H9 (cell line): ENCODE results near the gene DUSP1. TPM values are rescaled to one million over a fixed set of nuclear protein-coding genes. Genes with fewer than 3 reads are reported as not detected.

Experiments used
- DNase-seq: peaks from one replicate; pipeline ENCODE4 v3.0.0-alpha.2; 2017
- H2AFZ ChIP-seq: one replicate; pipeline ENCODE4 v1.6.1; 2013; ENCODE audit warnings: mild to moderate bottlenecking, low read length, control low read depth, moderate library complexity
- H2AK5ac ChIP-seq: 2 replicates; pipeline ENCODE4 v1.6.1; 2013; ENCODE audit warnings: low read length, control low read depth, mixed read lengths; ENCODE audit not compliant: insufficient read length
- H2BK120ac ChIP-seq: one replicate; pipeline ENCODE4 v1.6.1; 2013; ENCODE audit warnings: low read depth, mild to moderate bottlenecking, low read length, control low read depth, inconsistent platforms; ENCODE audit not compliant: poor library complexity, severe bottlenecking
- H2BK12ac ChIP-seq: 2 replicates; pipeline ENCODE4 v1.6.1; 2013; ENCODE audit warnings: low read length, control low read depth, mixed read lengths, low read depth; ENCODE audit not compliant: insufficient read length
- H2BK15ac ChIP-seq: 2 replicates; pipeline ENCODE4 v1.6.1; 2013; ENCODE audit warnings: low read depth, low read length, control low read depth
- H2BK20ac ChIP-seq: one replicate; pipeline ENCODE4 v1.6.1; 2013; ENCODE audit warnings: low read depth, mild to moderate bottlenecking, low read length, control low read depth, inconsistent platforms; ENCODE audit not compliant: poor library complexity, severe bottlenecking
- H2BK5ac ChIP-seq: 2 replicates; pipeline ENCODE4 v1.6.1; 2013; ENCODE audit warnings: low read length, control low read depth, mixed read lengths; ENCODE audit not compliant: insufficient read length
- H3K14ac ChIP-seq: 2 replicates; pipeline ENCODE4 v1.6.1; 2013; ENCODE audit warnings: low read length, control low read depth; ENCODE audit not compliant: insufficient read depth
- H3K18ac ChIP-seq: 2 replicates; pipeline ENCODE4 v1.6.1; 2013; ENCODE audit warnings: low read depth, mild to moderate bottlenecking, mixed read lengths, low read length, control low read depth; ENCODE audit not compliant: insufficient read length
- H3K23ac ChIP-seq: 2 replicates; pipeline ENCODE4 v1.6.1; 2013; ENCODE audit warnings: low read length, control low read depth, mixed read lengths, low read depth; ENCODE audit not compliant: insufficient read length
- H3K23me2 ChIP-seq: 2 replicates; pipeline ENCODE4 v1.6.1; 2013; ENCODE audit warnings: low read depth, mild to moderate bottlenecking, mixed read lengths, low read length, control low read depth; ENCODE audit not compliant: insufficient read length, poor library complexity, severe bottlenecking
- H3K27ac ChIP-seq: 2 replicates; pipeline ENCODE4 v1.5.1; 2013; ENCODE audit warnings: low read length, control low read depth, mixed read lengths, low read depth; ENCODE audit not compliant: insufficient read length
- H3K27me3 ChIP-seq: 2 replicates; pipeline ENCODE4 v1.6.1; 2013; ENCODE audit warnings: low read length, control low read depth, inconsistent platforms; ENCODE audit not compliant: insufficient read depth
- H3K4ac ChIP-seq: 2 replicates; pipeline ENCODE4 v1.6.1; 2013; ENCODE audit warnings: low read depth, mild to moderate bottlenecking, control low read depth, inconsistent platforms, low read length, moderate library complexity
- H3K4me1 ChIP-seq: 2 replicates; pipeline ENCODE4 v1.6.1; 2013; ENCODE audit warnings: low read length, control low read depth, inconsistent platforms; ENCODE audit not compliant: insufficient read depth
- H3K4me2 ChIP-seq: 2 replicates; pipeline ENCODE4 v1.6.1; 2013; ENCODE audit warnings: low read length, control low read depth, mixed read lengths; ENCODE audit not compliant: insufficient read length, insufficient read depth
- H3K56ac ChIP-seq: 2 replicates; pipeline ENCODE4 v1.6.1; 2013; ENCODE audit warnings: low read depth, mild to moderate bottlenecking, mixed read lengths, low read length, control low read depth; ENCODE audit not compliant: insufficient read length
- H3K79me1 ChIP-seq: 2 replicates; pipeline ENCODE4 v1.6.1; 2013; ENCODE audit warnings: low read depth, mild to moderate bottlenecking, moderate library complexity, low read length, control low read depth, inconsistent platforms; ENCODE audit not compliant: insufficient read depth, poor library complexity, severe bottlenecking
- H3K79me2 ChIP-seq: 2 replicates; pipeline ENCODE4 v1.6.1; 2013; ENCODE audit warnings: low read length, control low read depth, inconsistent platforms; ENCODE audit not compliant: insufficient read depth
- H3K9ac ChIP-seq: 2 replicates; pipeline ENCODE4 v1.6.1; 2013; ENCODE audit warnings: low read length, control low read depth, mixed read lengths; ENCODE audit not compliant: insufficient read length; ENCODE audit errors: extremely low read depth
- H3K9me3 ChIP-seq: one replicate; pipeline ENCODE4 v1.6.1; 2013; ENCODE audit warnings: low read depth, low read length, inconsistent platforms; ENCODE audit not compliant: control insufficient read depth
- H3T11ph ChIP-seq: one replicate; pipeline ENCODE4 v1.6.1; 2013; ENCODE audit warnings: mild to moderate bottlenecking, low read length, control low read depth, inconsistent platforms
- H4K20me1 ChIP-seq: one replicate; pipeline ENCODE4 v1.6.1; 2013; ENCODE audit not compliant: control insufficient read depth, insufficient read length, insufficient read depth
- H4K5ac ChIP-seq: 2 replicates; pipeline ENCODE4 v1.6.1; 2013; ENCODE audit warnings: low read depth, mild to moderate bottlenecking, mixed read lengths, low read length, control low read depth; ENCODE audit not compliant: insufficient read length
- H4K8ac ChIP-seq: replicated peaks from 2 replicates; pipeline ENCODE4 v1.6.1; 2013; ENCODE audit warnings: low read length, control low read depth, mixed read lengths, low read depth; ENCODE audit not compliant: insufficient read length
- H4K91ac ChIP-seq: 2 replicates; pipeline ENCODE4 v1.6.1; 2013; ENCODE audit warnings: low read depth, mild to moderate bottlenecking, moderate library complexity, mixed read lengths, low read length, control low read depth; ENCODE audit not compliant: insufficient read length
- H3K27ac Mint-ChIP-seq, 3 experiments: 2 replicates in 2 of 3; 3 replicates in 1 of 3; pipeline ENCODE4 v1.8.0; 2020 to 2021; ENCODE audit warnings: mixed read lengths in 3 of 3, mild to moderate bottlenecking in 1 of 3, moderate library complexity in 1 of 3
- H3K27me3 Mint-ChIP-seq: 2 replicates; pipeline ENCODE4 v1.8.0; 2021; ENCODE audit warnings: low read depth, mild to moderate bottlenecking, moderate library complexity, mixed read lengths
- H3K36me3 Mint-ChIP-seq, 3 experiments: 2 replicates in 2 of 3; 3 replicates in 1 of 3; pipeline ENCODE4 v1.8.0; 2020 to 2021; ENCODE audit warnings: low read depth in 3 of 3, mixed read lengths in 3 of 3; ENCODE audit not compliant: insufficient read depth in 1 of 3
- H3K4me1 Mint-ChIP-seq, 2 experiments: 2 replicates each; pipeline ENCODE4 v1.8.0; 2020; ENCODE audit warnings: mixed read lengths in 2 of 2
- H3K4me3 Mint-ChIP-seq, 2 experiments: 2 replicates in 1 of 2; 3 replicates in 1 of 2; pipeline ENCODE4 v1.8.0; 2020 to 2021; ENCODE audit warnings: mild to moderate bottlenecking in 2 of 2, mixed read lengths in 2 of 2, moderate library complexity in 1 of 2
- H3K9me3 Mint-ChIP-seq, 2 experiments: 2 replicates in 1 of 2; 3 replicates in 1 of 2; pipeline ENCODE4 v1.8.0; 2020; ENCODE audit warnings: mild to moderate bottlenecking in 2 of 2, mixed read lengths in 2 of 2, moderate library complexity in 1 of 2
- CTCF ChIP-seq: fragments of 200-600 bp; sonication (generic); conservative IDR thresholded peaks from 3 replicates; pipeline ENCODE4 v1.8.0; 2021; ENCODE audit warnings: antibody characterized with exemption, mild to moderate bottlenecking
- WGBS: extraction: QIAGEN DNeasy Blood & Tissue Kit; methylation state at CpG from one replicate; pipeline ENCODE4 v1.1.7; 2013; ENCODE audit warnings: missing lambda C conversion rate, low lambda C conversion rate, mixed read lengths; ENCODE audit not compliant: insufficient read length; ENCODE audit errors: extremely low coverage; 5-methylcytosine and 5-hydroxymethylcytosine counted together
- total RNA-seq: library from RNA; stranded (reverse); gene quantifications from 2 replicates; pipeline ENCODE4 v1.2.1, GENCODE V29; 2021

The DUSP1 gene
- total RNA-seq, 1 experiment from 2014 or later, result 10.9 TPM

- Histone ChIP-seq H2AK5ac (no peak overlapping the region), H3K4me2 (no peak overlapping the region), H4K5ac (no peak overlapping the region), H2BK5ac (no peak overlapping the region), H2BK20ac (no peak overlapping the region), H3K4me1 (no peaks in the 10 kb centered on the region), H3K14ac (no peak overlapping the region), H3K23ac (no peak overlapping the region), H4K8ac (no peak overlapping the region), H2BK15ac (no peak overlapping the region), H2BK12ac (no peak overlapping the region), H3K4ac (no peak overlapping the region), H3K27ac (no peak overlapping the region), H3K79me1 (no peaks in the 10 kb centered on the region), H3T11ph (no peak overlapping the region), H3K9ac (no peak overlapping the region), H2AFZ (no peak overlapping the region), H3K18ac (no peak overlapping the region), H4K20me1 (no peaks in the 10 kb centered on the region), H3K27me3 (no peaks in the 10 kb centered on the region), H4K91ac (no peak overlapping the region), H3K23me2 (no peaks in the 10 kb centered on the region), H3K79me2 (no peaks in the 10 kb centered on the region), H3K56ac (no peak overlapping the region), H2BK120ac (no peak overlapping the region), H3K9me3 (no peaks in the 10 kb centered on the region)
- Mint-ChIP-seq H3K4me1 (peaks cover 0 to 11% of the 10 kb centered on the region in 2 experiments; a peak in 3 of 4 replicates), H3K27me3 (peaks cover 1% of the 10 kb centered on the region; the same call in 1 of the 2 replicates), H3K4me3 (no peak overlapping the region), H3K27ac (peak overlapping the region in 1 of 3 experiments; percentile 70; a peak in 1 of 7 replicates), H3K36me3 (no peaks in the 10 kb centered on the region), H3K9me3 (no peaks in the 10 kb centered on the region; a peak in 1 of 5 replicates)
- TF ChIP-seq CTCF, result no peak
- no CpG with 5 or more reads among the region's 9 CpGs for WGBS
- peak; percentile 28 for DNase-seq
These were observed 18.9 kb upstream of the DUSP1 start for GRCh38 chr5:172789687-172790495.
